Activated CD8-positive, alpha-beta T cell treated with anti-CD3 and anti-CD28 coated beads for 36 hours (primary cell): ENCODE measurements around the gene SLC9A9. TPM values are rescaled to one million over a fixed set of nuclear protein-coding genes. Genes with fewer than 3 reads are reported as not detected.

Source experiments
- ATAC-seq: fragments of 200-7000 bp; cut with Tn5 transposase; one replicate; pipeline ENCODE4 v1.10.0; 2021; ENCODE audit warnings: mild to moderate bottlenecking, moderate library complexity
- CTCF ChIA-PET: fragments of 350-600 bp; sonication (Branson Sonifier 250); formaldehyde crosslinking; loops from one replicate; lab custom pipeline; 2021; ENCODE audit warnings: antibody characterized with exemption; lab: Charles Lee
- POLR2A ChIA-PET: fragments of 350-600 bp; sonication (Branson Sonifier 250); formaldehyde crosslinking; loops from one replicate; lab custom pipeline; 2021; ENCODE audit warnings: antibody characterized with exemption; lab: Charles Lee
- DNase-seq: peaks from one replicate; pipeline ENCODE4 v3.0.0-alpha.2; 2020
- H3K27ac Mint-ChIP-seq: one replicate; pipeline ENCODE4 v1.8.0; 2021; ENCODE audit warnings: mild to moderate bottlenecking, mixed read lengths
- H3K27me3 Mint-ChIP-seq: one replicate; pipeline ENCODE4 v1.8.0; 2021; ENCODE audit warnings: mixed read lengths
- H3K36me3 Mint-ChIP-seq: one replicate; pipeline ENCODE4 v1.8.0; 2021; ENCODE audit warnings: low read depth, mixed read lengths
- H3K4me1 Mint-ChIP-seq: one replicate; pipeline ENCODE4 v1.8.0; 2021; ENCODE audit warnings: low read depth, mixed read lengths
- H3K4me3 Mint-ChIP-seq: one replicate; pipeline ENCODE4 v1.8.0; 2021; ENCODE audit warnings: mild to moderate bottlenecking, moderate library complexity, mixed read lengths
- H3K9me3 Mint-ChIP-seq: one replicate; pipeline ENCODE4 v1.8.0; 2021; ENCODE audit warnings: mixed read lengths
- CTCF ChIP-seq: fragments of 200-600 bp; IDR thresholded peaks from one replicate; pipeline ENCODE4 v1.8.0; 2022; ENCODE audit warnings: antibody characterized with exemption, mild to moderate bottlenecking
- intact Hi-C: fragments of 100-400 bp; cut with micrococcal nuclease; formaldehyde crosslinking; loops from one replicate; pipeline ENCODE4 v1.10.0; 2022
- total RNA-seq, 2 experiments: library from RNA; stranded (reverse); gene quantifications; one replicate each; pipeline ENCODE4 v1.2.3, GENCODE V29; 2021

The SLC9A9 gene
- total RNA-seq, 2 experiments from 2014 or later = 1.9 to 2.2 TPM

DNA sequence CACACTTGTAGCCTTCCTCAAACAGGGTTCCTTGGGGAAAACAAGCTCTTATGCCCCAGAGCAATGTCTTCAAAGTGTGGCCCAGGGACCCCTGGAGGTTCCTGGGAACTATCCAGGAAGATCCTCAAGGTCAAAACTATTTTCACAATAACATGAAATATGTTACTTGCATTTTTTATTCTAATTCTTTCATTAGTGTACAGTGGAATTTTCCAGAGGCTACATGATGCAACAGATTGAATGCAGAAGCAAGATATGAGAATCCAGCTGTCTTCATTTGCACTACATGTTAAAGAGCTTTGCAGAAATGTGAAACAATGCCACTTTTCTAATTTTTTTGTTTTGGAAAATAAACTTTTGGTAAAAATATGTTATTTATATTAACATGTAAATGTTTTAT lies 190.9 kb downstream of the SLC9A9 start:
- Mint-ChIP-seq H3K9me3 (no peaks in the 10 kb centered on the region), H3K27me3 (no peaks in the 10 kb centered on the region), H3K4me3 (no peak overlapping the region), H3K4me1 (no peaks in the 10 kb centered on the region), H3K36me3 (no peaks in the 10 kb centered on the region), H3K27ac (no peak overlapping the region)
- intact Hi-C loops = no loop called here
- ChIA-PET CTCF (interaction anchor here (2.5 kb wide), 1 partner anchor 17 kb away, joined by 16 read pairs; no protein-coding TSS in a partner anchor), POLR2A (no interaction called here)
- DNase-seq (no peak), ATAC-seq (no peak)
- no peak for TF ChIP-seq CTCF

DNA sequence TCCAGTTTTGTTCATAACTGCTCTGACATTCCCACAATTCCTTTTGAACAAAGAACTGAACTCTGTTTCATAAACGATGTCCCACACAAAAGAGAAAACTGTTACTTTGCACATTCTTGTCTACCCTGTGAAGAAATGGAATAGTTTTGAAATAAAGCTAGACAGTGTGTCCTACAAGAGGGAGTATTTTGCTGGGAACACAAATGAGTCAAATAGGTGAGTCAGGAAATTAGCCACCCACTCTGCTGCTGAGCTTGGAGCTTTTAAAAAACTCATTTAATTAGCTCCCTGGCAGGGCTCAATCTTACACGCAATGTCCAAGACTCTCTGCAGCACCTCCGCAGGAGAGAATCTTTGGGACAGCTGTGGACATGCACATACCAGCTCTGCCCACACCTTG lies 193.4 kb downstream of the SLC9A9 start:
- TF ChIP-seq CTCF = no peak
- H3K36me3 Mint-ChIP-seq = peaks cover 3% of the 10 kb centered on the region
- DNase-seq = no peak
- no peaks in the 10 kb centered on the region for H3K9me3 Mint-ChIP-seq
- ChIA-PET CTCF (interaction anchor here (0.6 to 1.5 kb wide), 4 partner anchors 20 to 534 kb away, joined by 3 to 5 read pairs (median 4); no protein-coding TSS in a partner anchor), POLR2A (no interaction called here)
- no peaks in the 10 kb centered on the region for H3K4me1 Mint-ChIP-seq
- no peak overlapping the region for H3K27ac Mint-ChIP-seq
- no peaks in the 10 kb centered on the region for H3K27me3 Mint-ChIP-seq
- intact Hi-C loops = no loop called here
- H3K4me3 Mint-ChIP-seq = no peak overlapping the region
- ATAC-seq = no peak

DNA sequence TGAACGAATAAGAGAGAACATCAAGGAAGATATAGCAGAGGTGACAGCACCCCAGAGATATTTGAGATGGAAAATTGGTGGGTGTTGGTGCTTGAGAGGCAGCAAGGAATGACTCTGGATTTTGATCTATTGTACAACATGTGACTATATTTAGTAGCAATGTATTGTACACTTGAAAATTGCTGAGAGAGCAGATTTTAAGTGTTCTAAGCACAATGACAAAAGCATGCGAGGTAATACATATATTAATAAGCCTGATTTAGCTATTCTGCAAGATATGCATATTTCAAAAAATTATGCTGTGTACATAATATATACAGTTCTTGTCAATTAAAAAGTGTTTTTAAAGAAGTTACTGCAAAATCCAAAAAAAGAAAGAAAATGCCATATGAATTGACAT lies 194.3 kb downstream of the SLC9A9 start:
- no peak overlapping the region for H3K4me3 Mint-ChIP-seq
- H3K36me3 Mint-ChIP-seq = peaks cover 4% of the 10 kb centered on the region
- ATAC-seq (no peak), DNase-seq (no peak)
- H3K27me3 Mint-ChIP-seq = no peaks in the 10 kb centered on the region
- ChIA-PET POLR2A (no interaction called here), CTCF (interaction anchor here (0.9 to 1.3 kb wide), 2 partner anchors 21 to 533 kb away, joined by 3 read pairs; no protein-coding TSS in a partner anchor)
- intact Hi-C loops = no loop called here
- H3K4me1 Mint-ChIP-seq = no peaks in the 10 kb centered on the region
- H3K27ac Mint-ChIP-seq = no peak overlapping the region
- no peak for TF ChIP-seq CTCF
- no peaks in the 10 kb centered on the region for H3K9me3 Mint-ChIP-seq

GRCh38 chr3:143653493-143653892 lies 194.8 kb downstream of the SLC9A9 start:
- intact Hi-C loops = no loop called here
- TF ChIP-seq CTCF = no peak
- ChIA-PET CTCF (interaction anchor here (1.3 kb wide), 1 partner anchor 22 kb away, joined by 3 read pairs; no protein-coding TSS in a partner anchor), POLR2A (no interaction called here)
- Mint-ChIP-seq H3K36me3 (peaks cover 4% of the 10 kb centered on the region), H3K4me3 (no peak overlapping the region), H3K9me3 (no peaks in the 10 kb centered on the region), H3K27ac (no peak overlapping the region), H3K27me3 (no peaks in the 10 kb centered on the region), H3K4me1 (no peaks in the 10 kb centered on the region)
- DNase-seq = no peak
- ATAC-seq = no peak

GRCh38 chr3:143652118-143652517 lies 196.2 kb downstream of the SLC9A9 start:
- Mint-ChIP-seq H3K27ac (no peak overlapping the region), H3K9me3 (no peaks in the 10 kb centered on the region), H3K4me1 (no peaks in the 10 kb centered on the region), H3K27me3 (no peaks in the 10 kb centered on the region), H3K4me3 (no peak overlapping the region), H3K36me3 (peaks cover 4% of the 10 kb centered on the region)
- ChIA-PET POLR2A (no interaction called here), CTCF (interaction anchor here (1.0 kb wide), 2 partner anchors 13 to 22 kb away, joined by 3 to 4 read pairs; no protein-coding TSS in a partner anchor)
- no peak for DNase-seq
- no peak for ATAC-seq
- intact Hi-C loops = no loop called here
- TF ChIP-seq CTCF = no peak
